SK-N-SH (cell line): ENCODE data around the gene FHOD3. TPM values are rescaled to one million over a fixed set of nuclear protein-coding genes. Genes with fewer than 3 reads are reported as not detected.

ENCODE experiments used
- CTCF ChIA-PET: fragments of 300-600, 350-600 bp; formaldehyde crosslinking; extraction: SDS; loops from one replicate; lab custom pipeline; 2021; lab: Yijun Ruan, JAX
- POLR2A ChIA-PET: fragments of 350-600 bp; sonication (Branson Sonifier 250); formaldehyde crosslinking; extraction: SDS; loops from one replicate; lab custom pipeline; 2020; ENCODE audit warnings: antibody characterized with exemption, inconsistent platforms; lab: Yijun Ruan, JAX
- DNase-seq: peaks from one replicate; pipeline ENCODE4 v3.0.0; 2012
- H2AFZ ChIP-seq: fragments of 200-600 bp; sonication (generic); 2 replicates; pipeline ENCODE4 v1.8.1; 2016; ENCODE audit warnings: antibody characterized with exemption, mild to moderate bottlenecking, low read depth
- H3F3A ChIP-seq: fragments of 200-600 bp; sonication (generic); replicated peaks from 2 replicates; pipeline ENCODE3; 2016; ENCODE audit warnings: antibody characterized with exemption, mild to moderate bottlenecking; ENCODE audit not compliant: insufficient read depth
- H3K27ac ChIP-seq, 2 experiments: fragments of 200-500 bp in 1 of 2; fragments of 200-600 bp in 1 of 2; sonication (Bioruptor generic) in 1 of 2; sonication (generic), shearing (Covaris generic) in 1 of 2; 2 replicates each; pipeline versions ENCODE4 v1.5.1 to v1.6.1; 2014 to 2016; ENCODE audit warnings: low read depth in 2 of 2, inconsistent platforms in 1 of 2, low read length in 1 of 2, mild to moderate bottlenecking in 1 of 2, mixed read lengths in 1 of 2
- H3K27me3 ChIP-seq: fragments of 200-600 bp; sonication (generic), shearing (Covaris generic); 2 replicates; pipeline ENCODE4 v1.6.1; 2016; ENCODE audit warnings: mixed run types; ENCODE audit not compliant: insufficient read depth
- H3K36me3 ChIP-seq, 2 experiments: fragments of 200-500 bp in 1 of 2; fragments of 200-600 bp in 1 of 2; sonication (Bioruptor generic) in 1 of 2; sonication (generic) in 1 of 2; replicated peaks in 1 of 2; 2 replicates each; pipeline versions ENCODE3 to v1.5.1; 2014 to 2016; ENCODE audit warnings: low read length in 1 of 2, mild to moderate bottlenecking in 1 of 2; ENCODE audit not compliant: insufficient read depth in 2 of 2, control insufficient read depth in 1 of 2
- H3K4me1 ChIP-seq, 2 experiments: fragments of 200-500 bp in 1 of 2; fragments of 200-600 bp in 1 of 2; sonication (Bioruptor generic) in 1 of 2; sonication (generic), shearing (Covaris generic) in 1 of 2; 2 replicates each; pipeline versions ENCODE4 v1.5.1 to v1.6.1; 2014 to 2016; ENCODE audit warnings: low read depth in 1 of 2, low read length in 1 of 2, mixed run types in 1 of 2; ENCODE audit not compliant: insufficient read depth in 2 of 2, control insufficient read depth in 1 of 2
- H3K4me2 ChIP-seq: fragments of 200-600 bp; sonication (generic), shearing (Covaris generic); 2 replicates; pipeline ENCODE4 v1.6.1; 2017; ENCODE audit warnings: mixed run types
- H3K4me3 ChIP-seq, 2 experiments: fragments of 200-500 bp in 1 of 2; fragments of 200-600 bp in 1 of 2; sonication (Bioruptor generic) in 1 of 2; sonication (generic), shearing (Covaris generic) in 1 of 2; 2 replicates each; pipeline versions ENCODE4 v1.5.1 to v1.8.1; 2014 to 2016; ENCODE audit warnings: low read depth in 2 of 2, inconsistent platforms in 1 of 2, low read length in 1 of 2, mild to moderate bottlenecking in 1 of 2, mixed read lengths in 1 of 2, moderate library complexity in 1 of 2
- H3K79me2 ChIP-seq: fragments of 200-600 bp; sonication (generic); 2 replicates; pipeline ENCODE4 v1.8.1; 2017; ENCODE audit warnings: mild to moderate bottlenecking; ENCODE audit not compliant: insufficient read depth
- H3K9ac ChIP-seq: fragments of 200-600 bp; sonication (generic); 2 replicates; pipeline ENCODE4 v1.6.1; 2017; ENCODE audit warnings: mixed run types
- H3K9me2 ChIP-seq: fragments of 200-600 bp; sonication (generic); 2 replicates; pipeline ENCODE4 v1.6.1; 2017; ENCODE audit warnings: mixed run types
- H3K9me3 ChIP-seq: fragments of 200-600 bp; sonication (generic); 2 replicates; pipeline ENCODE4 v1.6.1; 2017; ENCODE audit warnings: mixed run types, mild to moderate bottlenecking, moderate library complexity
- H4K20me1 ChIP-seq: fragments of 200-600 bp; sonication (generic); 2 replicates; pipeline ENCODE4 v1.6.1; 2017; ENCODE audit warnings: mild to moderate bottlenecking, mixed run types; ENCODE audit not compliant: insufficient read depth
- CHD2 ChIP-seq: fragments of 150-350 bp; IDR thresholded peaks from 2 replicates; pipeline ENCODE4 v1.6.1; 2018; ENCODE audit warnings: low read length; ENCODE audit not compliant: partially characterized antibody
- EZH2phosphoT487 ChIP-seq: fragments of 200-600 bp; sonication (generic); IDR thresholded peaks from 2 replicates; pipeline ENCODE4 v1.6.1; 2017; ENCODE audit warnings: low read depth, mixed run types, mild to moderate bottlenecking, antibody characterized with exemption, moderate library complexity, borderline replicate concordance
- FOXM1 ChIP-seq: IDR thresholded peaks from 2 replicates; pipeline ENCODE4 v1.4.0; 2012; ENCODE audit warnings: low read depth, mild to moderate bottlenecking
- GABPA ChIP-seq: IDR thresholded peaks from 2 replicates; pipeline ENCODE4 v1.4.0; 2012; ENCODE audit warnings: low read depth, mild to moderate bottlenecking
- GATA2 ChIP-seq: sonication (generic); formaldehyde crosslinking; IDR thresholded peaks from 2 replicates; pipeline ENCODE4 v1.5.0; 2020; ENCODE audit warnings: mild to moderate bottlenecking, missing genetic modification reagents
- JUND ChIP-seq: IDR thresholded peaks from 2 replicates; pipeline ENCODE4 v1.4.0; 2012
- MEF2A ChIP-seq: IDR thresholded peaks from 2 replicates; pipeline ENCODE4 v1.4.0; 2012; ENCODE audit warnings: low read depth, borderline replicate concordance
- MXI1 ChIP-seq: IDR thresholded peaks from 2 replicates; pipeline ENCODE4 v1.6.1; 2012; ENCODE audit warnings: mild to moderate bottlenecking, low read depth, low read length, improper control_type of control experiment
- NFIC ChIP-seq: IDR thresholded peaks from 2 replicates; pipeline ENCODE4 v1.4.0; 2012; ENCODE audit warnings: borderline replicate concordance
- SIN3A ChIP-seq: IDR thresholded peaks from 2 replicates; pipeline ENCODE4 v1.6.1; 2012; ENCODE audit warnings: low read depth, mild to moderate bottlenecking, low read length, moderate library complexity, borderline replicate concordance
- SMC3 ChIP-seq: IDR thresholded peaks from 2 replicates; pipeline ENCODE4 v1.6.1; 2012; ENCODE audit warnings: low read depth, low read length, improper control_type of control experiment
- TCF12 ChIP-seq: IDR thresholded peaks from 2 replicates; pipeline ENCODE4 v1.4.0; 2012
- TEAD4 ChIP-seq: IDR thresholded peaks from 2 replicates; pipeline ENCODE4 v1.4.0; 2012; ENCODE audit warnings: mild to moderate bottlenecking, borderline replicate concordance; ENCODE audit not compliant: insufficient read depth
- YY1 ChIP-seq: IDR thresholded peaks from 2 replicates; pipeline ENCODE4 v1.4.0; 2012; ENCODE audit warnings: low read depth, mild to moderate bottlenecking
- WGBS: methylation state at CpG from one replicate; pipeline ENCODE4 v1.1.6; 2017; ENCODE audit warnings: low lambda C conversion rate; 5-methylcytosine and 5-hydroxymethylcytosine counted together
- polyA plus RNA-seq, 3 experiments: library from polyadenylated mRNA; depleted of rRNA; stranded (reverse); fragments of >200 nt; gene quantifications; 2 replicates each; pipeline ENCODE4 v1.2.3, GENCODE V29; 2012
- TF ChIP-seq, protein P1 (sequence below): fragments of 150-350 bp; IDR thresholded peaks from 2 replicates; pipeline ENCODE4 v1.6.1; 2016; ENCODE audit warnings: mild to moderate bottlenecking, low read depth, low read length
- TF ChIP-seq, protein P2 (sequence below): IDR thresholded peaks from 2 replicates; pipeline ENCODE4 v1.4.0; 2012; ENCODE audit warnings: low read depth, borderline replicate concordance
- TF ChIP-seq, protein P3 (sequence below): IDR thresholded peaks from 2 replicates; pipeline ENCODE4 v1.6.1; 2012; ENCODE audit warnings: mild to moderate bottlenecking, low read depth, low read length, moderate library complexity

The FHOD3 gene
- polyA plus RNA-seq, 1 of the 3 experiments (the other 2 are of a cell fraction), result 10.9 TPM

DNA sequence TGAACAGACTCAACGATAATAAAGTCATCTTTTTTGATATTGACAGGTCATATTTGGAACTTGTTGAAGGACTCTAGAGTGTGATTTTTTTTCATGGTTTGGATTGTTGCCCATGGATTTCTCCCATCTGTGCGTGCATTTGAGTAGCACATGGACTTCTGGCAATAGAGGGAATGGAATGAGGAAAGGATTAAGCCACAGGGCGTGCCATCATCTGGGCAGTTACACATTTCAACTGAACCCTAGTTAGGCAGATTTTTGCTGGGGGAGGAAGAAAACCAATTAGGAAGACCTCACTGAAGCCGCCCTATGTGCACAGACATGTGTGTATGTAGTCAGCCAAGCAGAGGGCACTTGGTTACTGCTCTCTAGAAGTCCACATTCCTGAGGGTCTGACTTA, 458.7 kb downstream of the FHOD3 start:
- H3K79me2 ChIP-seq, result no peaks in the 10 kb centered on the region
- H2AFZ ChIP-seq, result no peak overlapping the region
- peaks cover 12 to 13% of the 10 kb centered on the region in 2 experiments; a peak in 2 of 4 replicates for H3K4me1 ChIP-seq
- H3K27ac ChIP-seq, result no peak overlapping the region; a peak in 2 of 4 replicates
- H3K4me3 ChIP-seq, result no peak overlapping the region
- TF ChIP-seq EZH2phosphoT487, result no peak
- TF ChIP-seq, protein P1, sequence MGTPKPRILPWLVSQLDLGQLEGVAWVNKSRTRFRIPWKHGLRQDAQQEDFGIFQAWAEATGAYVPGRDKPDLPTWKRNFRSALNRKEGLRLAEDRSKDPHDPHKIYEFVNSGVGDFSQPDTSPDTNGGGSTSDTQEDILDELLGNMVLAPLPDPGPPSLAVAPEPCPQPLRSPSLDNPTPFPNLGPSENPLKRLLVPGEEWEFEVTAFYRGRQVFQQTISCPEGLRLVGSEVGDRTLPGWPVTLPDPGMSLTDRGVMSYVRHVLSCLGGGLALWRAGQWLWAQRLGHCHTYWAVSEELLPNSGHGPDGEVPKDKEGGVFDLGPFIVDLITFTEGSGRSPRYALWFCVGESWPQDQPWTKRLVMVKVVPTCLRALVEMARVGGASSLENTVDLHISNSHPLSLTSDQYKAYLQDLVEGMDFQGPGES, result no peak
- no peak for TF ChIP-seq GABPA
- no peak for TF ChIP-seq TEAD4
- TF ChIP-seq MXI1, result no peak
- TF ChIP-seq TCF12, result no peak
- TF ChIP-seq, protein P2, sequence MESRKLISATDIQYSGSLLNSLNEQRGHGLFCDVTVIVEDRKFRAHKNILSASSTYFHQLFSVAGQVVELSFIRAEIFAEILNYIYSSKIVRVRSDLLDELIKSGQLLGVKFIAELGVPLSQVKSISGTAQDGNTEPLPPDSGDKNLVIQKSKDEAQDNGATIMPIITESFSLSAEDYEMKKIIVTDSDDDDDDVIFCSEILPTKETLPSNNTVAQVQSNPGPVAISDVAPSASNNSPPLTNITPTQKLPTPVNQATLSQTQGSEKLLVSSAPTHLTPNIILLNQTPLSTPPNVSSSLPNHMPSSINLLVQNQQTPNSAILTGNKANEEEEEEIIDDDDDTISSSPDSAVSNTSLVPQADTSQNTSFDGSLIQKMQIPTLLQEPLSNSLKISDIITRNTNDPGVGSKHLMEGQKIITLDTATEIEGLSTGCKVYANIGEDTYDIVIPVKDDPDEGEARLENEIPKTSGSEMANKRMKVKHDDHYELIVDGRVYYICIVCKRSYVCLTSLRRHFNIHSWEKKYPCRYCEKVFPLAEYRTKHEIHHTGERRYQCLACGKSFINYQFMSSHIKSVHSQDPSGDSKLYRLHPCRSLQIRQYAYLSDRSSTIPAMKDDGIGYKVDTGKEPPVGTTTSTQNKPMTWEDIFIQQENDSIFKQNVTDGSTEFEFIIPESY, result no peak
- TF ChIP-seq FOXM1, result no peak
- TF ChIP-seq, protein P3, sequence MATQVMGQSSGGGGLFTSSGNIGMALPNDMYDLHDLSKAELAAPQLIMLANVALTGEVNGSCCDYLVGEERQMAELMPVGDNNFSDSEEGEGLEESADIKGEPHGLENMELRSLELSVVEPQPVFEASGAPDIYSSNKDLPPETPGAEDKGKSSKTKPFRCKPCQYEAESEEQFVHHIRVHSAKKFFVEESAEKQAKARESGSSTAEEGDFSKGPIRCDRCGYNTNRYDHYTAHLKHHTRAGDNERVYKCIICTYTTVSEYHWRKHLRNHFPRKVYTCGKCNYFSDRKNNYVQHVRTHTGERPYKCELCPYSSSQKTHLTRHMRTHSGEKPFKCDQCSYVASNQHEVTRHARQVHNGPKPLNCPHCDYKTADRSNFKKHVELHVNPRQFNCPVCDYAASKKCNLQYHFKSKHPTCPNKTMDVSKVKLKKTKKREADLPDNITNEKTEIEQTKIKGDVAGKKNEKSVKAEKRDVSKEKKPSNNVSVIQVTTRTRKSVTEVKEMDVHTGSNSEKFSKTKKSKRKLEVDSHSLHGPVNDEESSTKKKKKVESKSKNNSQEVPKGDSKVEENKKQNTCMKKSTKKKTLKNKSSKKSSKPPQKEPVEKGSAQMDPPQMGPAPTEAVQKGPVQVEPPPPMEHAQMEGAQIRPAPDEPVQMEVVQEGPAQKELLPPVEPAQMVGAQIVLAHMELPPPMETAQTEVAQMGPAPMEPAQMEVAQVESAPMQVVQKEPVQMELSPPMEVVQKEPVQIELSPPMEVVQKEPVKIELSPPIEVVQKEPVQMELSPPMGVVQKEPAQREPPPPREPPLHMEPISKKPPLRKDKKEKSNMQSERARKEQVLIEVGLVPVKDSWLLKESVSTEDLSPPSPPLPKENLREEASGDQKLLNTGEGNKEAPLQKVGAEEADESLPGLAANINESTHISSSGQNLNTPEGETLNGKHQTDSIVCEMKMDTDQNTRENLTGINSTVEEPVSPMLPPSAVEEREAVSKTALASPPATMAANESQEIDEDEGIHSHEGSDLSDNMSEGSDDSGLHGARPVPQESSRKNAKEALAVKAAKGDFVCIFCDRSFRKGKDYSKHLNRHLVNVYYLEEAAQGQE, result no peak
- TF ChIP-seq NFIC, result no peak
- no peak for TF ChIP-seq MEF2A
- no peak for TF ChIP-seq SIN3A
- no peak for TF ChIP-seq JUND
- TF ChIP-seq GATA2 (CRISPR knock-in tag), result no peak
- no peak for TF ChIP-seq SMC3
- no peak for TF ChIP-seq YY1
- no peak for TF ChIP-seq CHD2
- no peak overlapping the region for H3K9ac ChIP-seq
- H3F3A ChIP-seq, result no peaks in the 10 kb centered on the region
- ChIA-PET CTCF (interaction anchor here (0.6 to 3.8 kb wide), 4 partner anchors 64 to 285 kb away, joined by 3 to 59 read pairs (median 6); no protein-coding TSS in a partner anchor), POLR2A (no interaction called here)
- no peaks in the 10 kb centered on the region for H3K9me3 ChIP-seq
- WGBS, result 78% methylated on average over 4 of the region's 4 CpGs
- no peak for DNase-seq
- no peaks in the 10 kb centered on the region for H3K27me3 ChIP-seq
- H4K20me1 ChIP-seq, result no peaks in the 10 kb centered on the region
- H3K36me3 ChIP-seq, result peaks cover 0 to 6% of the 10 kb centered on the region in 2 experiments
- H3K9me2 ChIP-seq, result no peaks in the 10 kb centered on the region
- no peak overlapping the region for H3K4me2 ChIP-seq
